ENCODE measurements around the gene CES3.

Gene CES3

GRCh38 chr16:66920924-66921680 lies 40.0 kb upstream of the CES3 start:
- Histone ChIP-seq H3K36me3 (ENCODE audit: insufficient read depth, low read length) (no peaks in the 10 kb centered on the region), H3K27me3 (ENCODE audit: insufficient read depth, low read length) (0 out of 2 replicates have a peak, but pooled peaks cover 4% of the 10 kb centered on the region), H3K4me2 (ENCODE audit: low read length) (no peak overlapping the region), H2AFZ (ENCODE audit: low read length) (no peak overlapping the region), H3K4me1 (ENCODE audit: insufficient read depth, low read length, severe bottlenecking) (peaks cover 10% of the 10 kb centered on the region), H4K20me1 (ENCODE audit: insufficient read depth, low read length) (no peaks in the 10 kb centered on the region), H3K4me3 (ENCODE audit: low read depth, low read length, poor library complexity, severe bottlenecking) (no peak overlapping the region), H3K9ac (ENCODE audit: low read length) (no peak overlapping the region), H3K9me2 (ENCODE audit: low read depth, low read length) (no peaks in the 10 kb centered on the region), H3K27ac (ENCODE audit: low read depth, low read length, poor library complexity, severe bottlenecking) (no peak overlapping the region), H3K79me2 (ENCODE audit: insufficient read depth, low read length) (no peaks in the 10 kb centered on the region), H3F3A (ENCODE audit: insufficient read depth, low read length) (no peaks in the 10 kb centered on the region), H3K9me3 (ENCODE audit: low read length) (no peaks in the 10 kb centered on the region)
- TF ChIP-seq CTCF (IDR thresholded peaks at IDR 0.05; ENCODE audit: low read length) (no peak), EZH2 (IDR thresholded peaks at IDR 0.05; ENCODE audit: borderline replicate concordance, low read length) (no peak)

DNA sequence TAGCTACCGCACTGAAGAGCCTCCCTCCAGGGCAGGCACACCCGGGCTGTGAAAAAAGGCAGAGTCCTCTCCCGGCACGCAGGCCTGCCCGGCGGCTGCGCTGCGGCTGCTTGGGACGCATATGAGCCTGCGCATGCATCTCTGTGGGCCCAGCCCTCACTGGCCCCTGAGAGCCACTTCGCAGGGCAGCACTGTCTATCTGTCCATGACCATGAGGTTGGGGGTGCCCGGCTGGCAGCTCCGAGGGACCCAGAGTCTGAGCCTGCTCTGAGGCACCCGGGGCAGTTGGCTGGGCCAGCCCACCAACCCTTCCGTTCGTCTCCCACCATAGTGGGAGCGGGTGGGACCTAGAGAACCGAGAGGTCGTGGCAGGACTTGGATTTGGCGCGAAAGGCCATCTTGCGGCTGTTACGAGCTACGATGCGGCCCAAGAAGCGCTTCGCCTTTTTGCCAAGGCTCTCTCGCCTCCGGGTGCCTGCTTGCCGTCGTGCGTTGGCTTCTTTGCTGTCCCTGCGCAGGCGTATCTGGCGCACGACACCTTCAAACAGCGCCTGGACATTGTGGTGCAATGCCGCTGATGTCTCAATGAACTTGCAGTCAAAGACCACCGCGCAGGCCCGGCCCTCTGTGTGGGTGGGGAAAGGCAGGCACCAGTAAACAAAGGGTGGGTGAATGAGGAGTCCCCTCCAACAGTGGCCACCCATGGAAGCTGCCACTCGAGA lies 39.2 kb upstream of the CES3 start:
- Histone ChIP-seq H3K4me1 (ENCODE audit: insufficient read depth, low read length, severe bottlenecking) (peaks cover 10% of the 10 kb centered on the region), H3K27ac (ENCODE audit: low read depth, low read length, poor library complexity, severe bottlenecking) (no peak overlapping the region), H3K9me2 (ENCODE audit: low read depth, low read length) (no peaks in the 10 kb centered on the region), H3K36me3 (ENCODE audit: insufficient read depth, low read length) (no peaks in the 10 kb centered on the region), H3K4me2 (ENCODE audit: low read length) (no peak overlapping the region), H3K27me3 (ENCODE audit: insufficient read depth, low read length) (0 out of 2 replicates have a peak, but pooled peaks cover 4% of the 10 kb centered on the region), H3F3A (ENCODE audit: insufficient read depth, low read length) (no peaks in the 10 kb centered on the region), H4K20me1 (ENCODE audit: insufficient read depth, low read length) (no peaks in the 10 kb centered on the region), H3K9ac (ENCODE audit: low read length) (no peak overlapping the region), H3K9me3 (ENCODE audit: low read length) (no peaks in the 10 kb centered on the region), H3K79me2 (ENCODE audit: insufficient read depth, low read length) (no peaks in the 10 kb centered on the region), H2AFZ (ENCODE audit: low read length) (no peak overlapping the region), H3K4me3 (ENCODE audit: low read depth, low read length, poor library complexity, severe bottlenecking) (no peak overlapping the region)
- TF ChIP-seq CTCF (IDR thresholded peaks at IDR 0.05; ENCODE audit: low read length), result no peak
- no peak for TF ChIP-seq EZH2 (IDR thresholded peaks at IDR 0.05; ENCODE audit: borderline replicate concordance, low read length)

GRCh38 chr16:66923247-66923731 lies 37.8 kb upstream of the CES3 start:
- Histone ChIP-seq H3K9me3 (ENCODE audit: low read length) (no peaks in the 10 kb centered on the region), H3K4me1 (ENCODE audit: insufficient read depth, low read length, severe bottlenecking) (peaks cover 10% of the 10 kb centered on the region), H4K20me1 (ENCODE audit: insufficient read depth, low read length) (no peaks in the 10 kb centered on the region), H3K27me3 (ENCODE audit: insufficient read depth, low read length) (0 out of 2 replicates have a peak, but pooled peaks cover 4% of the 10 kb centered on the region), H3F3A (ENCODE audit: insufficient read depth, low read length) (no peaks in the 10 kb centered on the region), H3K9ac (ENCODE audit: low read length) (no peak overlapping the region), H3K9me2 (ENCODE audit: low read depth, low read length) (no peaks in the 10 kb centered on the region), H3K36me3 (ENCODE audit: insufficient read depth, low read length) (no peaks in the 10 kb centered on the region), H3K27ac (ENCODE audit: low read depth, low read length, poor library complexity, severe bottlenecking) (no peak overlapping the region), H3K4me2 (ENCODE audit: low read length) (no peak overlapping the region), H3K79me2 (ENCODE audit: insufficient read depth, low read length) (no peaks in the 10 kb centered on the region), H3K4me3 (ENCODE audit: low read depth, low read length, poor library complexity, severe bottlenecking) (no peak overlapping the region), H2AFZ (ENCODE audit: low read length) (no peak overlapping the region)
- TF ChIP-seq EZH2 (IDR thresholded peaks at IDR 0.05; ENCODE audit: borderline replicate concordance, low read length) (no peak), CTCF (IDR thresholded peaks at IDR 0.05; ENCODE audit: low read length) (no peak)
